Liver (tissue), 9 donors: ENCODE results near the gene FGFR3. TPM values are rescaled to one million over a fixed set of nuclear protein-coding genes. Genes with fewer than 3 reads are reported as not detected.

Experiments
- DNase-seq: peaks from one replicate; pipeline ENCODE4 v3.0.0-alpha.2; 2017; ENCODE audit warnings: low spot score
- H3K27ac ChIP-seq, 2 donors: one replicate each; pipeline ENCODE4 v1.7.0; 2013; ENCODE audit warnings: inconsistent platforms in 2 of 2, low read length in 2 of 2, control low read depth in 1 of 2, low read depth in 1 of 2, mild to moderate bottlenecking in 1 of 2
- H3K27me3 ChIP-seq, 4 donors: one replicate each; pipeline versions ENCODE4 v1.6.1 to v1.7.0; 2013; ENCODE audit warnings: low read length in 3 of 4, inconsistent platforms in 1 of 4, mild to moderate bottlenecking in 1 of 4, moderate library complexity in 1 of 4; ENCODE audit not compliant: control insufficient read depth in 4 of 4, insufficient read depth in 4 of 4
- H3K36me3 ChIP-seq, 4 donors: one replicate each; pipeline versions ENCODE4 v1.6.1 to v1.7.0; 2013; ENCODE audit warnings: low read length in 3 of 4, mild to moderate bottlenecking in 3 of 4, low read depth in 1 of 4, moderate library complexity in 1 of 4; ENCODE audit not compliant: control insufficient read depth in 4 of 4, insufficient read depth in 3 of 4
- H3K4me1 ChIP-seq, 4 donors: one replicate each; pipeline versions ENCODE4 v1.6.1 to v1.7.0; 2013; ENCODE audit warnings: low read length in 3 of 4, mild to moderate bottlenecking in 3 of 4, moderate library complexity in 1 of 4; ENCODE audit not compliant: control insufficient read depth in 4 of 4, insufficient read depth in 4 of 4
- H3K4me3 ChIP-seq, 3 donors: one replicate each; pipeline versions ENCODE4 v1.6.1 to v1.7.0; 2013; ENCODE audit warnings: low read length in 3 of 3, control low read depth in 1 of 3, low read depth in 1 of 3, mild to moderate bottlenecking in 1 of 3
- H3K9ac ChIP-seq, 2 donors: one replicate each; pipeline ENCODE4 v1.7.0; 2013; ENCODE audit warnings: low read length in 2 of 2, mild to moderate bottlenecking in 2 of 2, moderate library complexity in 2 of 2, control low read depth in 1 of 2, low read depth in 1 of 2
- H3K9me3 ChIP-seq, 4 donors: one replicate each; pipeline versions ENCODE4 v1.6.1 to v1.7.0; 2013; ENCODE audit warnings: low read length in 3 of 4; ENCODE audit not compliant: control insufficient read depth in 4 of 4
- EGR1 ChIP-seq, 2 donors: IDR thresholded peaks; 2 replicates each; pipeline ENCODE4 v1.6.1; 2016 to 2018; ENCODE audit warnings: antibody characterized with exemption in 2 of 2, low read depth in 2 of 2
- FOXA1 ChIP-seq: IDR thresholded peaks from 2 replicates; pipeline ENCODE4 v1.6.1; 2016; ENCODE audit warnings: antibody characterized with exemption
- FOXA2 ChIP-seq: IDR thresholded peaks from 2 replicates; pipeline ENCODE4 v1.6.1; 2016; ENCODE audit warnings: antibody characterized with exemption
- GABPA ChIP-seq, 2 donors: IDR thresholded peaks in 1 of 2; conservative IDR thresholded peaks in 1 of 2; 2 replicates each; pipeline ENCODE4 v1.6.1; 2016; ENCODE audit warnings: antibody characterized with exemption in 2 of 2, mild to moderate bottlenecking in 1 of 2, moderate library complexity in 1 of 2
- HNF4A ChIP-seq, 2 donors: conservative IDR thresholded peaks; 2 replicates each; pipeline ENCODE4 v1.6.1; 2016; ENCODE audit warnings: antibody characterized with exemption in 2 of 2, mild to moderate bottlenecking in 2 of 2
- HNF4G ChIP-seq: IDR thresholded peaks from 2 replicates; pipeline ENCODE4 v1.6.1; 2016; ENCODE audit warnings: antibody characterized with exemption
- JUND ChIP-seq, 2 donors: IDR thresholded peaks; 2 replicates each; pipeline ENCODE4 v1.6.1; 2016; ENCODE audit warnings: antibody characterized with exemption in 2 of 2
- MAX ChIP-seq: IDR thresholded peaks from 2 replicates; pipeline ENCODE4 v1.6.1; 2016; ENCODE audit warnings: antibody characterized with exemption
- NR2F2 ChIP-seq: IDR thresholded peaks from 2 replicates; pipeline ENCODE4 v1.6.1; 2016; ENCODE audit warnings: antibody characterized with exemption
- RAD21 ChIP-seq, 2 donors: IDR thresholded peaks; 2 replicates each; pipeline ENCODE4 v1.6.1; 2016; ENCODE audit warnings: antibody characterized with exemption in 2 of 2, mild to moderate bottlenecking in 2 of 2
- RXRA ChIP-seq, 2 donors: IDR thresholded peaks; 2 replicates each; pipeline ENCODE4 v1.6.1; 2017 to 2018; ENCODE audit warnings: antibody characterized with exemption in 2 of 2, mild to moderate bottlenecking in 1 of 2
- SP1 ChIP-seq: IDR thresholded peaks from 2 replicates; pipeline ENCODE4 v1.6.1; 2018; ENCODE audit warnings: antibody characterized with exemption, mild to moderate bottlenecking
- TAF1 ChIP-seq: conservative IDR thresholded peaks from 2 replicates; pipeline ENCODE4 v1.6.1; 2016; ENCODE audit warnings: antibody characterized with exemption, mild to moderate bottlenecking
- YY1 ChIP-seq: IDR thresholded peaks from 2 replicates; pipeline ENCODE4 v1.6.1; 2016; ENCODE audit warnings: antibody characterized with exemption, mild to moderate bottlenecking
- ZBTB33 ChIP-seq: IDR thresholded peaks from 2 replicates; pipeline ENCODE4 v1.6.1; 2016; ENCODE audit warnings: antibody characterized with exemption
- WGBS: extraction: QIAGEN DNeasy Blood & Tissue Kit; methylation state at CpG from one replicate; pipeline ENCODE4 v1.1.7; 2013; 5-methylcytosine and 5-hydroxymethylcytosine counted together
- polyA plus RNA-seq, 2 donors: library from polyadenylated mRNA; stranded (reverse) in 1 of 2; unstranded in 1 of 2; fragments of 200-250 nt in 1 of 2; fragments of >200 nt in 1 of 2; fragmentation: Nextera tagmentation in 1 of 2; extraction: Ambion mirVana in 1 of 2; gene quantifications; one replicate each; pipeline versions ENCODE4 v1.2.1 to v1.2.3, GENCODE V29; 2013 to 2015
- total RNA-seq, 2 donors: library from RNA; depleted of rRNA; stranded (reverse); fragments of >200 nt; gene quantifications; one replicate each; pipeline ENCODE4 v1.2.3, GENCODE V29; 2014
- TF ChIP-seq, protein P1 (sequence below): fragments of 150-350 bp; IDR thresholded peaks from 2 replicates; pipeline ENCODE4 v1.5.1; 2017; ENCODE audit warnings: improper control_type of control experiment, low read depth, low read length; ENCODE audit not compliant: missing input control
- TF ChIP-seq, protein P2 (sequence below): IDR thresholded peaks from 2 replicates; pipeline ENCODE4 v1.6.1; 2016; ENCODE audit warnings: antibody characterized with exemption
- TF ChIP-seq, protein P3 (sequence below): IDR thresholded peaks from 2 replicates; pipeline ENCODE4 v1.6.1; 2016; ENCODE audit warnings: antibody characterized with exemption, mild to moderate bottlenecking
- donor health status: healthy.
- donor health status: healthy.
- donor health status: healthy.
- donor health status: healthy.
- donor health status: healthy.

The FGFR3 gene
- total and polyA plus RNA-seq, 4 donors: 5.6 to 40.0 (median 29.1) TPM

- no peaks in the 10 kb centered on the region for H3K9me3 ChIP-seq
- peak overlapping the region; percentile 54 to 94 (median 87) for H3K4me3 ChIP-seq
- H3K4me1 ChIP-seq: peaks cover 21 to 51% (median 37%) of the 10 kb centered on the region in 4 donors
- peak; percentile 67 for DNase-seq
- H3K27ac ChIP-seq: peak overlapping the region; percentile 90 to 92
- H3K36me3 ChIP-seq: no peaks in the 10 kb centered on the region
- no peaks in the 10 kb centered on the region for H3K27me3 ChIP-seq
- 7% methylated on average over 32 of the region's 32 CpGs for WGBS
- peak; percentile 99 for TF ChIP-seq SP1
- peak; percentile 77 for TF ChIP-seq NR2F2
- no peak for TF ChIP-seq ZBTB33
- TF ChIP-seq YY1: peak; percentile 32
- peak; percentile 94 for TF ChIP-seq HNF4G
- no peak for TF ChIP-seq MAX
- TF ChIP-seq EGR1 (IDR thresholded peaks at IDR 0.05; ENCODE audit: low read depth in 2 of 2): peak in 1 of 2 donors; percentile 35
- TF ChIP-seq, protein P1, sequence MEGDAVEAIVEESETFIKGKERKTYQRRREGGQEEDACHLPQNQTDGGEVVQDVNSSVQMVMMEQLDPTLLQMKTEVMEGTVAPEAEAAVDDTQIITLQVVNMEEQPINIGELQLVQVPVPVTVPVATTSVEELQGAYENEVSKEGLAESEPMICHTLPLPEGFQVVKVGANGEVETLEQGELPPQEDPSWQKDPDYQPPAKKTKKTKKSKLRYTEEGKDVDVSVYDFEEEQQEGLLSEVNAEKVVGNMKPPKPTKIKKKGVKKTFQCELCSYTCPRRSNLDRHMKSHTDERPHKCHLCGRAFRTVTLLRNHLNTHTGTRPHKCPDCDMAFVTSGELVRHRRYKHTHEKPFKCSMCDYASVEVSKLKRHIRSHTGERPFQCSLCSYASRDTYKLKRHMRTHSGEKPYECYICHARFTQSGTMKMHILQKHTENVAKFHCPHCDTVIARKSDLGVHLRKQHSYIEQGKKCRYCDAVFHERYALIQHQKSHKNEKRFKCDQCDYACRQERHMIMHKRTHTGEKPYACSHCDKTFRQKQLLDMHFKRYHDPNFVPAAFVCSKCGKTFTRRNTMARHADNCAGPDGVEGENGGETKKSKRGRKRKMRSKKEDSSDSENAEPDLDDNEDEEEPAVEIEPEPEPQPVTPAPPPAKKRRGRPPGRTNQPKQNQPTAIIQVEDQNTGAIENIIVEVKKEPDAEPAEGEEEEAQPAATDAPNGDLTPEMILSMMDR: no peak
- peak; percentile 80 to 95 for TF ChIP-seq RXRA (IDR thresholded peaks at IDR 0.05)
- peak in 1 of 2 donors; percentile 17 for TF ChIP-seq RAD21 (IDR thresholded peaks at IDR 0.05)
- TF ChIP-seq, protein P2, sequence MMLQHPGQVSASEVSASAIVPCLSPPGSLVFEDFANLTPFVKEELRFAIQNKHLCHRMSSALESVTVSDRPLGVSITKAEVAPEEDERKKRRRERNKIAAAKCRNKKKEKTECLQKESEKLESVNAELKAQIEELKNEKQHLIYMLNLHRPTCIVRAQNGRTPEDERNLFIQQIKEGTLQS: no peak
- TF ChIP-seq TAF1: no peak
- TF ChIP-seq GABPA (IDR thresholded peaks at IDR 0.05 in 1 of 2, conservative IDR thresholded peaks at IDR 0.05 in 1 of 2): no peak
- no peak for TF ChIP-seq FOXA1
- TF ChIP-seq HNF4A (conservative IDR thresholded peaks at IDR 0.05): peak; percentile 91 to 96
- no peak for TF ChIP-seq FOXA2
- TF ChIP-seq, protein P3, sequence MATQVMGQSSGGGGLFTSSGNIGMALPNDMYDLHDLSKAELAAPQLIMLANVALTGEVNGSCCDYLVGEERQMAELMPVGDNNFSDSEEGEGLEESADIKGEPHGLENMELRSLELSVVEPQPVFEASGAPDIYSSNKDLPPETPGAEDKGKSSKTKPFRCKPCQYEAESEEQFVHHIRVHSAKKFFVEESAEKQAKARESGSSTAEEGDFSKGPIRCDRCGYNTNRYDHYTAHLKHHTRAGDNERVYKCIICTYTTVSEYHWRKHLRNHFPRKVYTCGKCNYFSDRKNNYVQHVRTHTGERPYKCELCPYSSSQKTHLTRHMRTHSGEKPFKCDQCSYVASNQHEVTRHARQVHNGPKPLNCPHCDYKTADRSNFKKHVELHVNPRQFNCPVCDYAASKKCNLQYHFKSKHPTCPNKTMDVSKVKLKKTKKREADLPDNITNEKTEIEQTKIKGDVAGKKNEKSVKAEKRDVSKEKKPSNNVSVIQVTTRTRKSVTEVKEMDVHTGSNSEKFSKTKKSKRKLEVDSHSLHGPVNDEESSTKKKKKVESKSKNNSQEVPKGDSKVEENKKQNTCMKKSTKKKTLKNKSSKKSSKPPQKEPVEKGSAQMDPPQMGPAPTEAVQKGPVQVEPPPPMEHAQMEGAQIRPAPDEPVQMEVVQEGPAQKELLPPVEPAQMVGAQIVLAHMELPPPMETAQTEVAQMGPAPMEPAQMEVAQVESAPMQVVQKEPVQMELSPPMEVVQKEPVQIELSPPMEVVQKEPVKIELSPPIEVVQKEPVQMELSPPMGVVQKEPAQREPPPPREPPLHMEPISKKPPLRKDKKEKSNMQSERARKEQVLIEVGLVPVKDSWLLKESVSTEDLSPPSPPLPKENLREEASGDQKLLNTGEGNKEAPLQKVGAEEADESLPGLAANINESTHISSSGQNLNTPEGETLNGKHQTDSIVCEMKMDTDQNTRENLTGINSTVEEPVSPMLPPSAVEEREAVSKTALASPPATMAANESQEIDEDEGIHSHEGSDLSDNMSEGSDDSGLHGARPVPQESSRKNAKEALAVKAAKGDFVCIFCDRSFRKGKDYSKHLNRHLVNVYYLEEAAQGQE: peak; percentile 51
- TF ChIP-seq JUND (IDR thresholded peaks at IDR 0.05): no peak
- peak overlapping the region; percentile 37 to 66 for H3K9ac ChIP-seq
Measured at GRCh38 chr4:1795299-1796195, 2.5 kb downstream of the FGFR3 start.
